Suppressor macrophage treated with lipopolysaccharide for 1 hour (primary cell): ENCODE results near the gene RPH3AL.
"Not testable (repeated sequence)": the region's sequence is repeated elsewhere in the genome, so short reads cannot be mapped to it uniquely, and the experiment has no call there.

Experiments
- DNase-seq, 3 donors: peaks; one replicate each; pipeline ENCODE4 v3.0.0-alpha.2; 2020 to 2022

Gene RPH3AL

GRCh38 chr17:235831-236640 lies 116.6 kb downstream of the RPH3AL start:
- DNase-seq: no peak

- not testable (repeated sequence) for DNase-seq
These were observed 117.4 kb downstream of the RPH3AL start for GRCh38 chr17:234994-235830.

- DNase-seq: peak; percentile 44 to 75 (median 52)
These were observed 118.2 kb downstream of the RPH3AL start for GRCh38 chr17:234163-234993.

GRCh38 chr17:233473-233941 lies 119.1 kb downstream of the RPH3AL start:
- peak; percentile 63 to 82 (median 78) for DNase-seq

- no peak for DNase-seq
These were observed 120.4 kb downstream of the RPH3AL start for GRCh38 chr17:231966-232807.

- no peak for DNase-seq
These were observed 121.2 kb downstream of the RPH3AL start for GRCh38 chr17:231191-231965.

- DNase-seq: no peak
These were observed 122.2 kb downstream of the RPH3AL start for GRCh38 chr17:230395-230770.

GRCh38 chr17:229709-230394 lies 122.8 kb downstream of the RPH3AL start:
- DNase-seq: no peak

GRCh38 chr17:228951-229708 lies 123.5 kb downstream of the RPH3AL start:
- DNase-seq: no peak

- no peak for DNase-seq
These were observed 124.5 kb downstream of the RPH3AL start for GRCh38 chr17:227946-228615.

- DNase-seq: no peak
These were observed 125.3 kb downstream of the RPH3AL start for GRCh38 chr17:227078-227945.

- DNase-seq: no peak
These were observed 126.2 kb downstream of the RPH3AL start for GRCh38 chr17:226108-227077.

GRCh38 chr17:225551-225950 lies 127.1 kb downstream of the RPH3AL start:
- DNase-seq: no peak

- not testable (repeated sequence) for DNase-seq
These were observed 128.0 kb downstream of the RPH3AL start for GRCh38 chr17:224576-224975.

- no peak for DNase-seq
These were observed 128.7 kb downstream of the RPH3AL start for GRCh38 chr17:223723-224471.

- DNase-seq: no peak
These were observed 130.4 kb downstream of the RPH3AL start for GRCh38 chr17:222172-222571.
